ENCODE measurements around the gene GSTP1. TPM values are rescaled to one million over a fixed set of nuclear protein-coding genes. Genes with fewer than 3 reads are reported as not detected.

Gene GSTP1
- total and polyA plus RNA-seq, 2 of the 8 experiments (the other 6 are each of a cell fraction or from before 2014, with no cell fraction given) = 1,454 to 3,329 TPM

DNA sequence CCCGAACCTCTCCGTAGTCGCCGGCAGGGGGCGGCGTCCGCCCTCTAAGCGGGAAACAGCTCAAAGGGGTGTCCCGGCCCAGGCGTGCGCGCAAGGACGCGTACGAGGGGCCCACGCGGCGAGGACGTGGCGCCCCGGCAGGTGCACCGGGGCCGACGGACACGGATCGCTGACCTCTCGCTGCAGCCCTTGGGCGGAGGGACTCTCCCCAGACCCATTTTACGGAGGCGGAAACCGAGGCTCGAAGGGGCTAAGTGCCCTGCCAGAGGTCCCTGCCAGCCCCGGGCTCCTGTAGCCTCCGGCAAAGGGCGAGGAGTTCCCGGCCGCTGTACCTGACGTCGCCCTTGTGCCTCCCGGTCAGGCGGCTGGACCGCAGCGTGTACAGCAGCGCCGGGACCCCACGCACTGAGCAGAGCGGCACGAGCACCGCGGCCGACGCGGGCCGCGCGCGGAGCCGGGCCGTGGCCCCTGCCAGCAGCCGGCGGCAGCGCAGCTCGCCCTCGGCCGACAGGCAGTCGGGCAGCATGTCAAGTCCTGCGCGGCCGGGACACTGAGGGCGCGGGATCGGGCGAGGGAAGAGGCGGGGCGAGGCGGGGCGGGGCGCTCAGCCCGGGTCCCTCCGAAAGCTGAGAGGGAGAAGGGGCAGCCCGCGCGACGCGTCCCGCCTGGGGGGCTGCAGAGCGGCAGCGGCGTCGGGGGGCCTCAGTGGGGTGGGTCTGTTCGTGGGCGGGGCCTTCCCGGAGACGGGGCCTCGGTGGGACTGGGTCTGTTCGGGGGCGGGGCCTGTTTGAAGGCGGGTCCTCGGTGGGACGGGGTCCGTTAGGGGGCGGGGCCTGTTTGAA is 46.0 kb downstream of the GSTP1 start, which contains the start of gene NUDT8 (continued):
- TF ChIP-seq, protein P1, sequence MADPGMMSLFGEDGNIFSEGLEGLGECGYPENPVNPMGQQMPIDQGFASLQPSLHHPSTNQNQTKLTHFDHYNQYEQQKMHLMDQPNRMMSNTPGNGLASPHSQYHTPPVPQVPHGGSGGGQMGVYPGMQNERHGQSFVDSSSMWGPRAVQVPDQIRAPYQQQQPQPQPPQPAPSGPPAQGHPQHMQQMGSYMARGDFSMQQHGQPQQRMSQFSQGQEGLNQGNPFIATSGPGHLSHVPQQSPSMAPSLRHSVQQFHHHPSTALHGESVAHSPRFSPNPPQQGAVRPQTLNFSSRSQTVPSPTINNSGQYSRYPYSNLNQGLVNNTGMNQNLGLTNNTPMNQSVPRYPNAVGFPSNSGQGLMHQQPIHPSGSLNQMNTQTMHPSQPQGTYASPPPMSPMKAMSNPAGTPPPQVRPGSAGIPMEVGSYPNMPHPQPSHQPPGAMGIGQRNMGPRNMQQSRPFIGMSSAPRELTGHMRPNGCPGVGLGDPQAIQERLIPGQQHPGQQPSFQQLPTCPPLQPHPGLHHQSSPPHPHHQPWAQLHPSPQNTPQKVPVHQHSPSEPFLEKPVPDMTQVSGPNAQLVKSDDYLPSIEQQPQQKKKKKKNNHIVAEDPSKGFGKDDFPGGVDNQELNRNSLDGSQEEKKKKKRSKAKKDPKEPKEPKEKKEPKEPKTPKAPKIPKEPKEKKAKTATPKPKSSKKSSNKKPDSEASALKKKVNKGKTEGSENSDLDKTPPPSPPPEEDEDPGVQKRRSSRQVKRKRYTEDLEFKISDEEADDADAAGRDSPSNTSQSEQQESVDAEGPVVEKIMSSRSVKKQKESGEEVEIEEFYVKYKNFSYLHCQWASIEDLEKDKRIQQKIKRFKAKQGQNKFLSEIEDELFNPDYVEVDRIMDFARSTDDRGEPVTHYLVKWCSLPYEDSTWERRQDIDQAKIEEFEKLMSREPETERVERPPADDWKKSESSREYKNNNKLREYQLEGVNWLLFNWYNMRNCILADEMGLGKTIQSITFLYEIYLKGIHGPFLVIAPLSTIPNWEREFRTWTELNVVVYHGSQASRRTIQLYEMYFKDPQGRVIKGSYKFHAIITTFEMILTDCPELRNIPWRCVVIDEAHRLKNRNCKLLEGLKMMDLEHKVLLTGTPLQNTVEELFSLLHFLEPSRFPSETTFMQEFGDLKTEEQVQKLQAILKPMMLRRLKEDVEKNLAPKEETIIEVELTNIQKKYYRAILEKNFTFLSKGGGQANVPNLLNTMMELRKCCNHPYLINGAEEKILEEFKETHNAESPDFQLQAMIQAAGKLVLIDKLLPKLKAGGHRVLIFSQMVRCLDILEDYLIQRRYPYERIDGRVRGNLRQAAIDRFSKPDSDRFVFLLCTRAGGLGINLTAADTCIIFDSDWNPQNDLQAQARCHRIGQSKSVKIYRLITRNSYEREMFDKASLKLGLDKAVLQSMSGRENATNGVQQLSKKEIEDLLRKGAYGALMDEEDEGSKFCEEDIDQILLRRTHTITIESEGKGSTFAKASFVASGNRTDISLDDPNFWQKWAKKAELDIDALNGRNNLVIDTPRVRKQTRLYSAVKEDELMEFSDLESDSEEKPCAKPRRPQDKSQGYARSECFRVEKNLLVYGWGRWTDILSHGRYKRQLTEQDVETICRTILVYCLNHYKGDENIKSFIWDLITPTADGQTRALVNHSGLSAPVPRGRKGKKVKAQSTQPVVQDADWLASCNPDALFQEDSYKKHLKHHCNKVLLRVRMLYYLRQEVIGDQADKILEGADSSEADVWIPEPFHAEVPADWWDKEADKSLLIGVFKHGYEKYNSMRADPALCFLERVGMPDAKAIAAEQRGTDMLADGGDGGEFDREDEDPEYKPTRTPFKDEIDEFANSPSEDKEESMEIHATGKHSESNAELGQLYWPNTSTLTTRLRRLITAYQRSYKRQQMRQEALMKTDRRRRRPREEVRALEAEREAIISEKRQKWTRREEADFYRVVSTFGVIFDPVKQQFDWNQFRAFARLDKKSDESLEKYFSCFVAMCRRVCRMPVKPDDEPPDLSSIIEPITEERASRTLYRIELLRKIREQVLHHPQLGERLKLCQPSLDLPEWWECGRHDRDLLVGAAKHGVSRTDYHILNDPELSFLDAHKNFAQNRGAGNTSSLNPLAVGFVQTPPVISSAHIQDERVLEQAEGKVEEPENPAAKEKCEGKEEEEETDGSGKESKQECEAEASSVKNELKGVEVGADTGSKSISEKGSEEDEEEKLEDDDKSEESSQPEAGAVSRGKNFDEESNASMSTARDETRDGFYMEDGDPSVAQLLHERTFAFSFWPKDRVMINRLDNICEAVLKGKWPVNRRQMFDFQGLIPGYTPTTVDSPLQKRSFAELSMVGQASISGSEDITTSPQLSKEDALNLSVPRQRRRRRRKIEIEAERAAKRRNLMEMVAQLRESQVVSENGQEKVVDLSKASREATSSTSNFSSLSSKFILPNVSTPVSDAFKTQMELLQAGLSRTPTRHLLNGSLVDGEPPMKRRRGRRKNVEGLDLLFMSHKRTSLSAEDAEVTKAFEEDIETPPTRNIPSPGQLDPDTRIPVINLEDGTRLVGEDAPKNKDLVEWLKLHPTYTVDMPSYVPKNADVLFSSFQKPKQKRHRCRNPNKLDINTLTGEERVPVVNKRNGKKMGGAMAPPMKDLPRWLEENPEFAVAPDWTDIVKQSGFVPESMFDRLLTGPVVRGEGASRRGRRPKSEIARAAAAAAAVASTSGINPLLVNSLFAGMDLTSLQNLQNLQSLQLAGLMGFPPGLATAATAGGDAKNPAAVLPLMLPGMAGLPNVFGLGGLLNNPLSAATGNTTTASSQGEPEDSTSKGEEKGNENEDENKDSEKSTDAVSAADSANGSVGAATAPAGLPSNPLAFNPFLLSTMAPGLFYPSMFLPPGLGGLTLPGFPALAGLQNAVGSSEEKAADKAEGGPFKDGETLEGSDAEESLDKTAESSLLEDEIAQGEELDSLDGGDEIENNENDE (IDR thresholded peaks at IDR 0.05; ENCODE audit: insufficient replicate concordance, low read length) = no peak
- TF ChIP-seq KDM4A (IDR thresholded peaks at IDR 0.05; ENCODE audit: low read depth, low read length, severe bottlenecking) = peak; percentile 35
- TF ChIP-seq TEAD4 (IDR thresholded peaks at IDR 0.05; ENCODE audit: low read depth, low read length) = 0 out of 2 replicates have a peak, but pooled peaks have one; percentile 5
- TF ChIP-seq KDM5A (IDR thresholded peaks at IDR 0.05; ENCODE audit: low read length) = no peak
- no peak for TF ChIP-seq BCL11A (IDR thresholded peaks at IDR 0.05; ENCODE audit: low read depth in 2 of 2, low read length in 2 of 2)
- peak; percentile 47 for TF ChIP-seq BACH1 (IDR thresholded peaks at IDR 0.05; ENCODE audit: low read length)
